Activated CD4-positive, alpha-beta T cell treated with anti-CD3 and anti-CD28 coated beads, Interleukin-2, amount 50 U/mL, for 48 hours (primary cell): Measurements from ENCODE around the gene RHBDD2.

Source experiments
- DNase-seq, 2 experiments: peaks; one replicate each; pipeline ENCODE4 v3.0.0-alpha.2; 2020

The RHBDD2 gene

GRCh38 chr7:75921479-75921878, 42.6 kb downstream of the RHBDD2 start:
- no peak for DNase-seq

- DNase-seq = no peak
These were observed 44.3 kb downstream of the RHBDD2 start for GRCh38 chr7:75922966-75923603.

- DNase-seq = no peak
These were observed 45.4 kb downstream of the RHBDD2 start for GRCh38 chr7:75924256-75924655.

GRCh38 chr7:75924889-75925288, 46.1 kb downstream of the RHBDD2 start:
- no peak for DNase-seq

GRCh38 chr7:75925717-75926435, 47.0 kb downstream of the RHBDD2 start:
- DNase-seq = no peak

- DNase-seq = peak in 1 of 2 experiments; percentile 14
These were observed 49.7 kb downstream of the RHBDD2 start for GRCh38 chr7:75928568-75928914.

- no peak for DNase-seq
These were observed 52.8 kb downstream of the RHBDD2 start for GRCh38 chr7:75931680-75932079.

GRCh38 chr7:75937958-75938786, 59.3 kb downstream of the RHBDD2 start:
- no peak for DNase-seq
